Brain microvascular endothelial cell (primary cell): ENCODE data around the gene PKN3.

Experiments used
- DNase-seq: peaks from one replicate; pipeline ENCODE4 v3.0.0-alpha.2; 2020
- H3K27ac ChIP-seq: fragments of 250-450 bp; sonication (Bioruptor Pico); 2 replicates; pipeline ENCODE4 v1.5.1; 2020; ENCODE audit warnings: mild to moderate bottlenecking, moderate library complexity
- H3K27me3 ChIP-seq: fragments of 250-450 bp; sonication (Bioruptor Pico); replicated peaks from 2 replicates; pipeline ENCODE4 v1.5.1; 2020; ENCODE audit warnings: mild to moderate bottlenecking
- H3K36me3 ChIP-seq: fragments of 250-450 bp; sonication (Bioruptor Pico); replicated peaks from 2 replicates; pipeline ENCODE4 v1.5.1; 2020; ENCODE audit warnings: mild to moderate bottlenecking
- H3K4me3 ChIP-seq: 2 replicates; pipeline ENCODE4 v1.5.1; 2011; ENCODE audit warnings: low read depth, mild to moderate bottlenecking, control low read depth, low read length, moderate library complexity
- CTCF ChIP-seq: IDR thresholded peaks from 2 replicates; pipeline ENCODE4 v1.5.1; 2011; ENCODE audit warnings: low read depth, mild to moderate bottlenecking, moderate library complexity, low read length, control low read depth, inconsistent platforms; ENCODE audit errors: missing control alignments
- in situ Hi-C: cut with HindIII; loops from 2 replicates; pipeline ENCODE4 v1.10.0; 2017; ENCODE audit warnings: low sequenced_read_pairs, low pct_ligation_motif_present

PKN3 gene

GRCh38 chr9:128729302-128729701, 27.0 kb downstream of the PKN3 start:
- no peak overlapping the region for H3K4me3 ChIP-seq
- in situ Hi-C loops: no loop called here
- no peak for TF ChIP-seq CTCF
- H3K27me3 ChIP-seq: no peaks in the 10 kb centered on the region
- no peak for DNase-seq
- H3K27ac ChIP-seq: no peak overlapping the region
- H3K36me3 ChIP-seq: no peaks in the 10 kb centered on the region

DNA sequence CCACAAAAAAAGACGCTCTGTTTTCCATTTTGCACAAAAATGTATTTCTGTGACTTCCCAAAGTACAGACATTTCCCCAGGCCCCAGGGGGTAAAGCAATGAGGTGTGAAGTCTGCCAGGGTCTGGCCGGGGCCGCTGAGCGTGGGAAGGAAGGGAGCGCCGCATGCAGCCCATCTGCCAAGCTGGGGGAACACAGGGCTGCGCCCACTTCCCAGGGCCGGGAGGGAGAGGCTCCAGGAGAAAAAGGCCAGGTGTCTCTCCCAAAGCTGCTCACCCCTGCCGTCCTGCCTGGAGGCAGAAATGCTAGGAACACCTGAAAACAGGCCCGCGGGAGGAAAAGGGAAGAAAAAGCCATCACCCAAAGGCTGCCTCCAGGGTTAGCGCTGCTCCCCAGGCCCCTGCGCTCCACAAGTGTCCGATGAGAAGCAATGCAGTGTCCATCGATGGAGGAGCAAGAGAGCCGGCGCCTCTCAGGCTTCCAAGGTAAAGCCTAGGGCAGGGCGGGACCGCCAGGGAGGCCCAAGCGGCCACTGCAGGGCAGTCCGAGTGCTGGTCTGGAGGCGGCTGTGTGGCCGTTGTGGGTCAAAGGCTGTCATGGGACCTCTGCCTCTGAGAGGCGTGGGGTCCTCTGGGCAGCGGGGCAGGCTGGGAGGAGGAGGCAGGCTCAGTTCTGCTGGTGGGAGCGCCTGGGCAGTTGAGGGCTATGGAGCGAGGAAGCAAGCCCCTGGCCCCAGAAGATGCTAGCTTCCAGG, 27.6 kb downstream of the PKN3 start:
- in situ Hi-C loops: no loop called here
- no peak overlapping the region for H3K27ac ChIP-seq
- no peak for DNase-seq

GRCh38 chr9:128731093-128731492, 28.8 kb downstream of the PKN3 start:
- H3K27ac ChIP-seq: no peak overlapping the region
- H3K27me3 ChIP-seq: no peaks in the 10 kb centered on the region
- TF ChIP-seq CTCF: no peak
- no peak overlapping the region for H3K4me3 ChIP-seq
- in situ Hi-C loops: no loop called here
- peaks cover 6% of the 10 kb centered on the region for H3K36me3 ChIP-seq
- DNase-seq: no peak

More for the DNA sequence above, 27.6 kb downstream of the PKN3 start:
- no peak for TF ChIP-seq CTCF
- H3K36me3 ChIP-seq: peaks cover 2% of the 10 kb centered on the region
- no peak overlapping the region for H3K4me3 ChIP-seq
- no peaks in the 10 kb centered on the region for H3K27me3 ChIP-seq

DNA sequence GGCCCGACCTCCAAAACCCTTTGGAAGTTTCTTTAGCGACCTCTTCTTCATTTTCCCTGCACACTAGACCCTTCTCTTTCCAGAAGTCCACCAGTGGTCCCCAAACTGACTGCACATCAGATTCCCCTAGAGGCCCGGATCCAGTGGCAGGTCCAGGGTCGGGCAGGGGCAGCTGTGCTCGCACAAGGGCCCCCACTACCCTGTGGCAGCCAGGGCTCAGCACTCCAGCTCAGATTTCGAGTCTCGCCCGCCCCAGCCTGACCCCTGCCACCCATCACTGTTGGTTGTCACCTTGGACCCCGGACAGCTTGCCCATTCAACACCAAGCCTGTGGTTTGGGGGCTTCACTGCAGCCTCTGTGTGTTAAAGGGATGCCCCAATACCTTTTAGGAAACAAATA, 29.4 kb downstream of the PKN3 start:
- no peak for TF ChIP-seq CTCF
- Histone ChIP-seq H3K27me3 (no peaks in the 10 kb centered on the region), H3K36me3 (peaks cover 6% of the 10 kb centered on the region), H3K27ac (no peak overlapping the region), H3K4me3 (no peak overlapping the region)
- DNase-seq: no peak
- in situ Hi-C loops: no loop called here

- H3K27me3 ChIP-seq: no peaks in the 10 kb centered on the region
- H3K27ac ChIP-seq: no peak overlapping the region
- TF ChIP-seq CTCF: no peak
- H3K36me3 ChIP-seq: peaks cover 10% of the 10 kb centered on the region
- H3K4me3 ChIP-seq: no peak overlapping the region
- in situ Hi-C loops: no loop called here
- no peak for DNase-seq
These were observed 30.3 kb downstream of the PKN3 start for GRCh38 chr9:128732576-128732975.

- in situ Hi-C loops: no loop called here
- TF ChIP-seq CTCF: peak; percentile 90
- Histone ChIP-seq H3K27me3 (no peaks in the 10 kb centered on the region), H3K36me3 (peaks cover 10% of the 10 kb centered on the region), H3K27ac (no peak overlapping the region), H3K4me3 (peak overlapping the region; percentile 20)
- DNase-seq: peak; percentile 69
These were observed 31.0 kb downstream of the PKN3 start for GRCh38 chr9:128733256-128733655.
